ENCODE data around the gene KRT79.

KRT79 gene

DNA sequence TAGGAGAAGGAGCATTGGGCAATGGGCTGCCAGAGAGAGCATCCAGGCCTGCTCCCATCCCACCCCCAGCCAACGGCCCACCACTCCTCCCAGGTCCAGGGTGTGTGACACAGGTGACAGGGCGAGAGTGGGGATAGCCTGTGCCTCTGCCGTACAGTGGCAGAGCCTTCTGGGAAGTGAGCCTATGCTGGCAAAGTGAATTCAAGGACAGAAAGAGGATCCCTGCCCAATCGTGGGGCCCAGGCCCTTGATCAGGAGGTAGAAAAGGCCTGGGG, 553 bp upstream of the KRT79 start:
- DNase-seq, result no peak

DNA sequence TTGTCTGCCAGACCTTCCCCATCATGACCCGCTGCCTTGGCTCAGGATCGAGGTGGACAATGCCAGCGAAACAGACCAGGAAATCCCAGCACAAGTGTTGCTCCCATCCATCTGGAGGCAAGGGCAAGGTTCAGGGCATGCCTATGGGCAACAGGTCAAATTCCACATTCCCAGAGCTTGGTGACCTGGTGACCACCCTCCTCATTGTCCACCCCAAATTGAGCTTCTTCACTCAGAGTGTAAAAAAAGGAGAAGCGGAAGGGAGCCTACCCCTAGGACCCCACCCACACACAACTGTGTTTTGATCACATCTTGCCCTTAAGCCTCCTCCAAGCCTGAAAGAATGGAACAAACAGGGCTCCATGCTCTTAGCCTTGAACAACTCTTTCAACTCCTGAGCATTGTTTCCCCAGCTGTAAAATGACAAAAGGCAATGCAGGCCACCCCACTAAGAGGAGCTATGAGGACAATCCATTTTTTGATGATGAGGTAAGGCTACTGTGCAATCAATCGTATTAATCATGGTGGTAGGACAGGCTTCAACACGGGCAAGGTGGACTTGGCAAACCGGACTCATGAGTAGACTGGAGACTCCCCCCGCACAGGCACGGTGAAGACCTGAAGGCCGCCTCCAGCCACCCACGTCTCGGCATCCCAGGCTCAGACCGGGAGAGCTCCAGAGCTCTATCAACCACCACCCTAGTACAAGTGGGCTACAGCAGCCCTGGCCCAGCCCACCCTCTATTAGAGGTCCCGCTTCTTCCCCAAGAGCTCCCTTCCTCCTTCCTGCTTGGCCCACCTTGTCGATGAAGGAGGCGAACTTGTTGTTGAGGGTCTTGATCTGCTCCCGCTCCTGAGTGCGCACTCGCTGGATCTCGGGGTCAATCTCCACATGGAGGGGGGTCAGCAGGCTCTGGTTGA, 866 bp downstream of the KRT79 start:
- DNase-seq, result no peak

DNA sequence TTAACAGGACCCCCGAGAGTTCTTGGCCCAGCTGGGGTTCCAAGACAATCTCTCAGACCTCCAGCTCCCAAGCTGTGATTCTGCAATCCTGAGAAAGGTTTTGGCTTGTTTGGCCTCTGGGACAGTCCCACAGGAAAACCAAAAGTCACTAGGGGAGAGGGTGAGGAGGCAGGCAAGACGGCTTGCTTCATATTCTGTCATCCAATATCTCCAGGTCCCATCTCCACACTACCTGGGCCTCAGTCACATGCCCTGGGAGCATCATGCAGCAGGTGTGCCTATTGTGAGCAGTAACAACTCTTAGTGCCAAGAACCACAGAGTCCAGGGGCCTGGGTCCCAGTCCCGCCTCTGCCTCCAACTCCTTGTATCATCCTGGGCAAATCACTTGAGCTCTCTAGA, 1.7 kb downstream of the KRT79 start:
- DNase-seq, result no peak

DNA sequence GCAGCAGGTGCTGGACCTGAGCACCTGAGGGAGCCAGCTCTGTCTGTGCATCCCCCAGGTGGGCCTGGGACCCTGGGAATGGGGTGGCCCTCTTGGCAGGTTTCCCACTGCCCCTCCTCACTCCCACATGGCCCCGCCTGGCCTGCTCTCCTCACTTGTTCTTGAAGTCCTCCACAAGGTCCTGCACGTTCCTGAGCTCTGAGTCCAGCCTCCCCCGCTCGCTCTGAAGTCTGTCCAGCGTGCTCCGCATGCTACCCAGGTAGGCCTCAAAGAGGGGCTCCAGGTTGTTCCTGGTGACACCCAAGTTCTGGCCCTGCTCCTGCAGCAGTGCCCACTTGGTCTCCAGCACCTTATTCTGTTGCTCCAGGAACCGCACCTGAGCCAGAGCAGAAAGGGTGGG, 2.9 kb downstream of the KRT79 start:
- no peak for DNase-seq

DNA sequence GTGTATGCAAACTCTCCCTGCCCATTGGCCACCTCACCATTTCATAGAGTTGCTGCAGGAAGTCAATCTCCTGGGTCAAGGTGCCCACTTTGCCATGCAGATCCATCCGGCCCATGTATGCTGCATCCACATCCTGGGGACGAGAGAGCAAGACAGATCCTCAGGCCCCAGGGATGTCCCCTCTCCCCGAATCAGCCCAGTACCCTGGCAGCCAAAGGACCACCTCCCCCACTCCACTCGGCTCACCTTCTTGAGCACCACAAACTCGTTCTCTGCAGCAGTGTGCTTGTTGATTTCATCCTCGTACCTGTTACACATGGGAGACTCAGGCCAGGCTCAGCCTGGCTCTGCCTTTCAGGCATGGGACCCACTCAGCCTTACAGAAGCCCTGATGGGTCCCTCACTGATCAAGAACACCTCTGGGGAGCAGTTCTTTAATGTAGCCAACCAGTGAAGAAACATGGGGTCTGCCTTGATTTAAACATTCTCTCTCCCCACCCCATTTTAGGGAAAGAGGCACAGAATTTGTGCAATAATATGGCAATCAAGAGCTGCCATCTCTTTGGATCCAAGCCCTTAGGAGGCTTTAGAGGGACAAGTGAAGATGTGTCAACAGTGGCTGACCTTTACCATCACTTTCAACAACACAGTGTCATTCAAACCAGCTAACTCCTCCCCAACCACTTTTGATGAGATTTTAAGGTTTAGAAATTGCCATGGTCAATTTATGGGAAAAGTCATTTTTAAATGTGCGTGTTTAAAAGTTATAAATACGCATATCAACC, 3.9 kb downstream of the KRT79 start:
- DNase-seq, result no peak

DNA sequence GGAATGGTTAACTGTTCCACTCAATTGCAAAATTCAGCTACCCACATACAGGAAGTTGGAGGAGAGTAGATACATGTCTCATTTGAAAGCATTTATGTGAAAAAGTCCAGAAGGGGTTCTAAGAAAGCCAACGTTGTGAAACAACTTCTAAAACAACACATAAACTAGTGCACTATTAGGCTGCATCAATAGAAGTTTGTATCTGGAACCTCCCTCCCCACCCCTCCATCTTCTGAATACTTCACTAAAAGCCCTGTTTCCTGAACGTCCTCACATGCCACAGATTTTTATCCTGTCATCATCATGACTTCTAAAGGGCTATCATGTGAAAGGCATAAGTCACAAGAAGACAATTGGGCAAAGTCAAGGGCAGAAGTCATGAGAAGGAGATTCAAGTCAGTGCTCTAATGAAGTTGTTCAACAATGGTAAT, 5.5 kb downstream of the KRT79 start:
- DNase-seq, result no peak

DNA sequence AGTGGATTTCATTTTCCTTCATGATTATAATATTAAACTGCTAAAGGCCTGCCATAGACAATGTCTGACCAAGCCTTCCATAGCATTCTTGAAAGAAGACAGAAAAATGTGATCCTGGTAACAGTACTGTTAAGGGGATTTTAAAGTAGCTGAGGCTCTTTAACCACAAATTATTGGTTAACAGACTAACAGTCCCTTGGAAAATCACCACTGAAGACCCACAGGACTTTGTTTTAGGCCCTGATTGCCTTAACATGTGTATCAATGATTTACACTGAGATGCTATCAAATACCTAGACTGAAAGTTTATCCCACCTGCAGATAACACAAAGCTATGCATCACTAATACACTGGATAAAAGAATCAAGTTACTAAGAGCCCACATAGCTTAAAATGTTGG, 6.0 kb downstream of the KRT79 start:
- no peak for DNase-seq

DNA sequence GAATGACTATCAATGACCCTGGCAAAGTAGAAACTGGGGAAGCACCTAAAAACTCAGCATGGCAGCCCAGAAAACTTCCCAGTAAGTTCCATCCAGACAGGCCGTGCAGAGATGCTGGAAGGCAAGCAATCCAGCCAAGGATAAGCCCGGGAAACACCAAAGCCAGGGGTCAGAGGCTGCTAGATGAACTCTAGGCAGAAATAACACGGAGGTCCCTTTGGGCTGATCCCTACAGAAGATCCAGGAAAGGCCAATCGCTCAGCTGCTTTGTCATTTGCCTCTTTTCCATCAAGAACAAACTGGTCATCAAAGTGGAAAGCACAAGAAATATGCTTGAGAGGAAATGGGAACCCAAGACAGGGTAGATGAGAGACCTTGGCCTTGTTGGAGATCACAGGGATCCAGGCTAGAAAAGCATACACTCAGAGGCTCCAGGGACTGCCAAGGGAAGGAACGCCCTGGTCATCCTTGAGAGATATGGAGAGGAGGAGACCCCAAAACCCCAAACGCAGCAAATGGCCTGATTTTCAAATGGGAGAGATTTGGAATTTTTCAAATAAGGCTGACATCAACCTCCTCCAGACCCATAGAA, 6.5 kb downstream of the KRT79 start:
- no peak for DNase-seq

DNA sequence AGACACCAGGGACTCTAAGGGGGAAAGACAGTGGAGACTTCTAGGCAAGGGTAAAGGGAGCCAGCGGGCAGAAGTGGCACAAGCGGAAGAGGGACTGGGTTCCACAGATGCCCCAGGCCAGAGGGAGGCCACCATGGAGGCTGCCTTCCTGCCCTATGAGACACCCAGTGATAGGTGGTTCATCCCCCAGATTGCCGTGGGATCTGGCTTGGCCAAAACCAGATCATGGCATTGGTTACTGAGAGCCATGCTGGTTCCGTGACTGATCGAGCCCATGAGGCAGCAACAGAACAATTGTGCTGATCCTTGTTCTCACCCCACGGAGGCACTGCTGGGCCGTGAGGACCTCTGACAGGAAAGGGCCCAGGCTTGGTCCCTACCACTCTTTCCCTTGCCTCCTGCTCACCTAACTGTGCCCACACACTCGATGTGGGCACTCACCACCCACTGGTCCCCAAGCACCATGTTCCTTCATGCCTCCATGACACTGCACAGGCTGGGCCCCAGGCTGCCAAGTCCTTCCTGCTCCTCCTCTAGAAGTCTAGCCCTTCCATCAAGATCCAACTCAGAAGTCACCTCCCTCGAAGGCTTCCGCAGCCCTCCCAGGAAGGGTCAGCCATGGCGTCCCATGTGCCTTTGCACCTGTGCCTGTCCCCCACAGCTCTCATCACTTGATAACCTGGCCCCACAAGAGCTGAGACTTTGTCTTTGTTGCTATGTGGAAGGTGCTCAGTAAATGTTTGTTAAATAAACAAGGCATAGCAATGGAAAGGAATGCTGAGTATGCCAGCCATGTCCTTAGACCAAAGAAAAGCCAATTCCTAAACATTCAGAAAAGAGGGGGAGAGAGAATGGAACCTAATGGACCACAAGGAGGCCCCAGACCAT, 7.3 kb downstream of the KRT79 start:
- DNase-seq, result no peak

DNA sequence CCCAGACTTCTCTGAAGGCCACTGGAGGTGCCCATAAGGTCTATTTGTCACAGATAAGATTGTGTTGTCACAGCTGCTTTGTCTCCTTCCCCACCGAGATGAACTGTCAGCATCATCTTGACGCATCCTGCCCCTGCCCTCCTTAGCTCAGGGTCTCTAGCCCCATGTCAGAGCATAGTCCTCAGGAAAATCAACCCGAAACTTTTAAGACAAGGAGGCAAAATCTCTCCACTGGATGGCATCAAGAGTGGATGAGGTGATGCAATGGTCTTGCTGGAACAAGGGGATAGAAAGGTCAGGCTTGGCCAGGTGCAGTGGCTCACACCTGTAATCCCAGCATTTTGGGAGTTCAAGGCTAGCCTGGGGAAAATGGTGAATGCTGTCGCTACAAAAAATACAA, 8.2 kb downstream of the KRT79 start:
- DNase-seq, result no peak

DNA sequence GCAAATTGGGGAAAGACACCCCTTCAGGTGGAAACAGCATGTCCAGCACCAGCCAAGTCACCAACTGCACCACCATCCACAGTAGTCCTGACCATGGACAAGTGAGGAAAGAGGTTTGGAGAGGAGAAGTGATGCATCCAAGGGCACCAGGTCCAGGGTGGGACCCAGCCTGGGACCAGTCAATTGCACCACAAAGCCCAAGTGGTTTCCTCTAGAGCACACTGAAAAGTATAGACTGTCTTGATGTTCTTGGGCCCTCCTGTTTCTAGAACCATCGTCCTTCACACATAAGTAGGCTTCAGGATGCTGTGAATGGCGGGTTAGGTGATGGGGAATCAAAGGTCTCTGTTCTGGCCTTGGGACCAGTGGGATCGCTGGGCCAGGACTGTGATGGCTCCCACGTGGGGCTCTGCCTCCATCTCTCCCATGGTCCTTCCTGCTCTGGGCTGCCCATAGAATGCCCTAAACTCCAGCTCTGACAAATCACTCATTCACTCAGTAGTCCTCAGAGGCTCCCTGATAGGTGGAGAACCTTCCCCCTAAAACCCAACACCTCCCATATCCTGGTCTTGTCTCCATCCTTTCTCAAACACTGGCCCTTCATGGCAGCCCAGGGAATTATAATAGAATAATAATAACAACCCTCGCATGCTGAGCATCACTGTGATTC, 9.2 kb downstream of the KRT79 start:
- no peak for DNase-seq

DNA sequence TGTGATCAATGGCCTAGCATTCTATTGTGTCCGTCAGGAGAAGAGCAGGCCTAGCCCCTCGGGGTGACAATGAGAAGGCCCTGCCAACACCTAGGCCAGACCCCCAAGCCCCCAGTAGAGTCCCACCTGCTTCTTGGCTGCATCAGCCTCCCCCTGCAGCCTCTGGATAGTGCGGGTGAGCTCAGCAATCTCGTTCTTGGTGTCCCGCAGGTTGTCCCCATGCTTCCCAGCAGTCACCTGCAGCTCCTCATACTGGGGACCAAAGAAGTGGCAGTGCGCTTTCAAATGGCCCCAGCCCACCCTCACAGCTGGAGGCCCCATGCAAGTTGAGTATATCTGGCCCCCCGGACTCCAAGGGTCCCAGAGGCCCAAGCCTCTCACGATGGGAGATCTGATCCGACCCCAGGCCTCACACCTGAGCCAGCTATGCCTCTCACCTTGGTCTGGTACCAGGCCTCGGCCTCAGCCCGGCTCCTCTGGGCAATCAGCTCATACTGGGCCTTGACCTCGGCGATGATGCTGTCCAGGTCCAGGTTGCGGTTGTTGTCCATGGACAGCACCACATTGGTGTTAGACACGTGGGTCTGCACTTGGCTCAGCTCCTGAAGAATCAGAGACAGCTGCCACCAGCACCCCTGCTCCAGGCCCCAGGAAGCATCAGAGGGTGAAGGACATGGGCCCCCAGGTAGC, 10.2 kb downstream of the KRT79 start:
- no peak for DNase-seq

DNA sequence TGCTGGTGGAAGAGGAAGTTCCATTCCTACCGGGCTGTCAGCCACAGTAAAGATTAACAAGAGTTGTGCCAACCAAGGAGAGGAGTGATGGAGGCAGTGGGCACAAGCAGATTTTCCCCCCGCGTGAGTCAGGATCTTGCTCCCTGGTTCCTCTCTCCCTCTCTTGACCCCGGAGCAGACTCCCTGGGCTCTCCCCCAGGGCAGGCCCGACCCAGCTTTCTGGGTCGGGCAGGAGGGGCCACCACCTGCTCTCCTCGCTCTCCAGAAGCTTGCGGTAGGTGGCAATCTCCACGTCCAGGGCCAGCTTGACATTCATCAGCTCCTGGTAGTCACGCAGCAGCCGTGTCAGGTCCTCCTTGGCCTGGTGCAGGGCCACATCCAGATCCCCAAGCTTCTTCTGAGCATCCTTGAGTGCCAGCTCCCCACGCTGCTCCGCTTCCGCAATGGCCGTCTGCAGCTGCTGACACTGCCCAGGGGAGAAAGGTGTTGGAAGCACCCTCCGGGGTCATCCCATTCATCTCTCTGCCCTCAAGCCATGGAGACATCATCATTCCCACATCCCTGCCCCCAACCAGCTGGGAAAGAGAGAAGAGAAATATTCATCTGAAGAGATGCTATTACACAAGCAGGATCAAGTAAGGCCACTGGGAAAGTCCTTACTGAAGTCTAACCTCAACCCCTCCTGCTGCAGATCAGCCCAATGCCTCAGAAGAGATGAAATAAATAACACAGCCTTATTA, 11.2 kb downstream of the KRT79 start:
- no peak for DNase-seq

DNA sequence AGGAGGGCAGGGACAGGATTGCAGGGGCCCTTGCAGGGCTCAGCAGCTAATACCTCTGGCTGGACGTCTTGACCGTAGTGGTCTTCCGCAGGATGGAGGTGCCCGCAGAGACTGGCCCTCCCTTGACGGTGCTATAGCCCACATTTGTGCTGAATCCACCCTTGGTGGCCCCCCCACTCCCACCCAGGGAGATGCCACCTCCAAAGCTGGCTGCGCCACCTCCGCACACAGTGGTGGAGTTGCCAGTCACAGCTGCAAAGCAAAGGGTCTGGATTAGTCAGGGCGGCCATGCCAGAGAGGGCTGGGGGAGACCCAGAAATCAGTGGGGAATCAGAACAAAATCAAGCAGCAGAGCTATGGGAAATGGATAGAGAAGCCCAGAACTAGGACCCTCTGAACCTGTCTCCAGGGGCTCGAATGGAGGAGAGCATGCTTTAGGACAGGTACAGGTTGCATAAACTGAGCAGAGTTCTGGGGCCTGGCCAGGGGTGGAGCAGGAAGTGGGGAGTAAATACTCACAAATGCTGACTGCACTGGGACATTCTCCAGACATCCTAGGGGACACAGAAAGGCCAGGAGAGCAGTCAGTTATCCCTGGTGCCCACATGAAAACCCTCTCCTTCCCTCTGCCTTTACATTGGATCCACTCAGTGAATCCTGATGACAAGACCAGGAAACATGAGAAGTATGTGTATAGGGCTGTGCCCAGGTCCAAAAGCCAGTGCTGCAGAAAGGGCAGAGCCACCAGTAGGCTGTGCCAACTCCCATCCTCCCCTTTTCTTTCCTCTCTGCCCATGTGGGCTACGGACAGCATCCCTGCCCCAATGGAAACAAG, 12.1 kb downstream of the KRT79 start:
- no peak for DNase-seq

DNA sequence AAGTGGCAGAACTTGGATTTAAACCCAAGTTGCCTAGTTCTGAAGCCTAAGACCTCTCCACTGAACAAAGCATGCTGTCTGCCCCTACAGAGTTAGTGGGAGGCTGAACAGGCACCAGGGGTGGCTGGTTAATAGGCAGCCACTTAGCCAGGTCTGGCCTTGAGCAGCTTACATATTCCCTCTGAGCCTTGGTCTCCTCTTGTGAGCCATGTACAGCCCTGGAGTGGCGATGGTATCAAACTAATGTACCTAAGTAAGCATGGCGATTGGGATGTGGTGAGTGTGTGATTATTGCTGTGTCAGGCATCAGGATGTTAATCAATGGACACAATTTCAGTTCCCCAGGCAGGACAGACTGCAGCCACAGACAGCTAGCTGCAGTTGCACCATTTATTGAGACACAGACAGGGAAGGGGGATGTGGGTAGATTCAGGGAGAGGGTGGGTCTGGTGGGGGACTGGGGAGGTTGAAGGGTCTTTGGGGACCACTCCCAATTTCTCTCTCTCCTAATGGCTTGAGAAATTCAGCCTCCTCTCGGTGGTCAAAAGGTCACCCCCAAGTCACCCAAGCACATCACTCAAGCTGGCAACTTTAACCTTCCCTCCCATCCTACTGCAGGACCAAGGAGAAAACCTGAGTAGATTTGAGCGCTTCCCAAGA, 12.9 kb downstream of the KRT79 start:
- DNase-seq, result no peak

DNA sequence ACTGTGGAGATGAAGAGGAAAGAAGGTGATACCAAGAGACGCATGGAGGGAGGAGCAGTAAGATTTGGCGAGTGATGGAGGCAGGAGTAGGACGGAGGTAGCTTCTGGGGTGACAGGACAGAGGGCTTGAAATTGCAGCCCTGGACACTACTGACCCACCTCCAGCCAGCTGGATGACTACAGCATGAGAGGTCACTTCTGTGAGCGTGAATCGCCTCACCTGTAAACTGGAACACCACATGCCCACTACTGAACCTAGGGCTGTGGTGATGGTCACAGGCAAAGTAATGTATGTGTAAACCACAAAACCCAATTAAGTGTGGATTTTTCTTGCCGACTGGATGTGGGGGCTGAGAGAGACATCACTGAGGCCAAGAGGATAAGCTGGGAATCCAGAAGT, 13.6 kb downstream of the KRT79 start:
- DNase-seq, result no peak

DNA sequence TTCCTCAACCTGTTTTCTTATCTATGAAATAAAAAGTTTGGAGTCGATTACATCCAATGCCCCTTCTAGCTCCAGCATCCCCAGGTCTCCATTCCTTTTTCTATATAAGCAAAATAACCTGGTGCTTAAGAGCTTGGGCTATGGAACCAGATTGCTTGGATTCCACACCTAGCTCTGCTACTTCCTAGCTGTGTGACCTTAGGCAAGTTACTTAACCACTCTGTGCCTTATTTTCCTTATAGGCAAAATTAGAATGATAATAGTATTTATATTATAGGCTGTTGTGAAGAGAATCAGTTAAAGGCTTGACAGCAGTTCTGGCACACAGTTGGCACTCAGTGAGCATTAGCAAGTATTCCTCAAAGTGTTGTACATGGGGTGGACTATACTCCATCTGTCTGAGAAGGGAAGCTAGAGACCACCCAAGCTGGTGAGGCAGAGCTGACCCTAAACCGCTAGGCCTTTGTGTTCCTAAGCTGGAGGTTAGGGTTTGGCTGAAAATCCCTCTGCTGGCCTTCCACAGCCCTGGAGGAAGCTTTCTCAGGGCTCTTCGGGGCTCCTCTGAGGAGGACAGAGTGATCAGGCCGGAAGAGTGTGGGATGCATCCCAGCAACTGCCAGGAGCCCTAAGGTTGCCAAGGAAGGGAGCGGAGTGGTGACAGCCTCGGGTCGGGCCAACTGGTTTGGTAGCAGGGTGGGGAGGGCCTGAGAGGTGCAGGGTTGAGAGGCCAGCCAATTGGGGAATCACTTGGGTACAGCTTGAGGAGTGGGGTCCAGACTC, 14.2 kb downstream of the KRT79 start:
- DNase-seq, result no peak

DNA sequence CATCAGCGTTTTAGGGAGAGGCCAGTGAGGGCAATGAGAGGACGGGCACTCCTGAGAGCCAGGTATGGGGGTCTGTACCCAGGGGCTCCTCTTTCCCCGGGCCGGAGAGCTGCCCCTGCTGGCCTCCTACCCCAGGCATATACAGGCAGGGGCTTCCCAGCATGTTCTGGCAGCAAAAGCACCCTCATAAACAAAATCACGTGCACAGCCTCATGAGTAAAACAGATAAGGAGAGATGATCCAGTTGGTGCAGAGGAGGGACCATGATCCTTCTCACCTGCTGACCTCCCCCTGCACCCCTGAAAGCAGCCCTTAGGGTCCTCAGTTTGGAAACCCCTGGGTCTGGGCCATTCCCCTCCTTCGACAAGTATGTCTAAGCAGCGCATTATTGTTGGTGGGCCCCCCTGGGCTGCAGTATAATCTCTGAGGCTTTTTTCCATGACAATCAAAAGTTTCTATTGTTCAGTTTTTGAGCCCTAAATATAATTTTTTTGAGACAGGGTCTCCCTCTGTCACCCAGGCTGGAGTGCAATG, 15.2 kb downstream of the KRT79 start:
- no peak for DNase-seq

All from effector CD4-positive, alpha-beta T cell (primary cell).